Measurements from ENCODE around the gene ZFP92.
A peak's percentile ranks its signal among the peaks of the same experiment; 100 is the strongest.

The ZFP92 gene

GRCh38 chrX:153411255-153411987, at the start of gene ZFP92:
Gene ZFP92 (plus strand): TSS chrX:153411472. CDS start chrX:153418323, 6,851 bp downstream.
- Histone ChIP-seq H3K27me3 (peaks cover 0 to 3% of the 10 kb centered on the region in 2 donors), H3K9me3 (no peaks in the 10 kb centered on the region), H3K27ac (no peak within 1 kb of the TSS), H3K36me3 (no peaks in the 10 kb centered on the region), H3K4me3 (peak within 1 kb of the TSS; percentile 44 to 57), H3K4me1 (peaks cover 0 to 12% (median 8%) of the 10 kb centered on the region in 4 donors)
- TF ChIP-seq, protein P1, sequence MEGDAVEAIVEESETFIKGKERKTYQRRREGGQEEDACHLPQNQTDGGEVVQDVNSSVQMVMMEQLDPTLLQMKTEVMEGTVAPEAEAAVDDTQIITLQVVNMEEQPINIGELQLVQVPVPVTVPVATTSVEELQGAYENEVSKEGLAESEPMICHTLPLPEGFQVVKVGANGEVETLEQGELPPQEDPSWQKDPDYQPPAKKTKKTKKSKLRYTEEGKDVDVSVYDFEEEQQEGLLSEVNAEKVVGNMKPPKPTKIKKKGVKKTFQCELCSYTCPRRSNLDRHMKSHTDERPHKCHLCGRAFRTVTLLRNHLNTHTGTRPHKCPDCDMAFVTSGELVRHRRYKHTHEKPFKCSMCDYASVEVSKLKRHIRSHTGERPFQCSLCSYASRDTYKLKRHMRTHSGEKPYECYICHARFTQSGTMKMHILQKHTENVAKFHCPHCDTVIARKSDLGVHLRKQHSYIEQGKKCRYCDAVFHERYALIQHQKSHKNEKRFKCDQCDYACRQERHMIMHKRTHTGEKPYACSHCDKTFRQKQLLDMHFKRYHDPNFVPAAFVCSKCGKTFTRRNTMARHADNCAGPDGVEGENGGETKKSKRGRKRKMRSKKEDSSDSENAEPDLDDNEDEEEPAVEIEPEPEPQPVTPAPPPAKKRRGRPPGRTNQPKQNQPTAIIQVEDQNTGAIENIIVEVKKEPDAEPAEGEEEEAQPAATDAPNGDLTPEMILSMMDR (IDR thresholded peaks at IDR 0.05): no peak
- no peak for DNase-seq
- intact Hi-C loops (cut with DNase I; ENCODE audit: low total_unique reads): no loop called here

- Histone ChIP-seq H3K36me3 (no peaks in the 10 kb centered on the region), H3K4me3 (no peak overlapping the region), H3K9me3 (peaks cover 0 to 11% (median 0%) of the 10 kb centered on the region in 3 donors), H3K27me3 (no peaks in the 10 kb centered on the region), H3K27ac (no peak overlapping the region), H3K4me1 (no peaks in the 10 kb centered on the region)
- DNase-seq: no peak
- intact Hi-C loops (cut with DNase I; ENCODE audit: low total_unique reads): no loop called here
- TF ChIP-seq, protein P1 (IDR thresholded peaks at IDR 0.05): no peak
These were observed 49.4 kb upstream of the ZFP92 start for GRCh38 chrX:153361781-153362397.

DNA sequence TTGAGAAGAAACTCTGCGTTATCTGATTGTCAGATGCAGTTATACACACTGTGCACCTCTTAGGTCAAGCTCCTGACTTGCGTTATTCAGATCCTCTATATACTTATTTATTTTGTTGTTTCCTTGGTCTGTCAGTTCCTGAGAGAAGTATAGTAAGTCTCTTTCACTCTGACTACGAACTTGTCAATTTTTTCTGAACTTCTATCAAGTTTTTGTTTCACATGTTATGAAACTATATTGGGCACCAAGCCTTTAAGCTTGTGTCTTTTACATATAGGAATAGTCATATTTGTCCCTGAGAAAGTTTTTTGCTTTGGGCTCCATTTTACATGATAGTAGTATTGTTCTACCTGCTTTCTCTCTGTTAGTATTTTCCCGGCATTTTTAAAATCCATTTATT, 45.6 kb upstream of the ZFP92 start:
- Histone ChIP-seq H3K9me3 (no peaks in the 10 kb centered on the region), H3K4me3 (no peak overlapping the region), H3K27ac (no peak overlapping the region), H3K36me3 (no peaks in the 10 kb centered on the region), H3K4me1 (no peaks in the 10 kb centered on the region), H3K27me3 (no peaks in the 10 kb centered on the region)
- TF ChIP-seq, protein P1 (IDR thresholded peaks at IDR 0.05): no peak
- no peak for DNase-seq
- intact Hi-C loops (cut with DNase I; ENCODE audit: low total_unique reads): no loop called here

- no peak overlapping the region for H3K4me3 ChIP-seq
- no peak for DNase-seq
These were observed 45.2 kb upstream of the ZFP92 start for GRCh38 chrX:153366119-153366518.

DNA sequence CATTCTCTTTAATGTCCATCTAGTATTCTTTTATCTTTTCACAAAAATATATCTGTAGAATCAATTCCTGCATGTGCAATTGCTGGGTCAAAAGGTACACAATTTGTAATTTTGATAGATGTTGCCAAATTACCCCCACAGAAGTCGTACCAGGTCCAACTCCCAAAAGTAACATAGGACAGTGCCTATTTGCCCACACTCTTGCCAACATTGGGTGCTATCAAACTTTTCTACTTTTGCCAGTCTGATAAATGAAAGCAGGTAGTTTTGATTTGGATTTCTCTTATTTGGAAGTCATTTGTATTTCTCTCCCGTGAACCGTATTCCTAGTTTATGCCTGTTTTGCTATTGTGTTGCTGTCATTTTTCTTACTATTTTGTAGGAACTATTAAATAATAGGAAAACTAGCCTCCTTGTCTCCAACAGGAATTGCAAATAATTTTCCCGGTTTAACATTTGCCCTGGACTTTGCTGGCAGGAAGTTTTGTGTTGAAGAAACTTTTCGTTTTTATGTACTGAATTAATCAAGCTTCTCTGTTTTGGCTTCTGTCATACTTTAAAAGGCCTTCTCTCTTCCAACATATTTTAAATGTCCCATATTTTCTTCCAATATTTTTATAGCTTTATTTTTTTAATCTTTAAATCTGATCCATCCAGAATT, 44.3 kb upstream of the ZFP92 start:
- intact Hi-C loops (cut with DNase I; ENCODE audit: low total_unique reads): no loop called here
- H3K36me3 ChIP-seq: no peaks in the 10 kb centered on the region
- TF ChIP-seq, protein P1 (IDR thresholded peaks at IDR 0.05): no peak
- no peak overlapping the region for H3K4me3 ChIP-seq
- no peaks in the 10 kb centered on the region for H3K9me3 ChIP-seq
- DNase-seq: no peak
- no peaks in the 10 kb centered on the region for H3K4me1 ChIP-seq
- H3K27ac ChIP-seq: no peak overlapping the region
- no peaks in the 10 kb centered on the region for H3K27me3 ChIP-seq

More at GRCh38 chrX:153366119-153366518, 45.2 kb upstream of the ZFP92 start:
- TF ChIP-seq, protein P1 (IDR thresholded peaks at IDR 0.05): no peak
- no peaks in the 10 kb centered on the region for H3K9me3 ChIP-seq
- H3K4me1 ChIP-seq: no peaks in the 10 kb centered on the region
- H3K27ac ChIP-seq: no peak overlapping the region
- intact Hi-C loops (cut with DNase I; ENCODE audit: low total_unique reads): no loop called here
- no peaks in the 10 kb centered on the region for H3K27me3 ChIP-seq
- no peaks in the 10 kb centered on the region for H3K36me3 ChIP-seq

Measured in tibial artery (tissue), 4 donors.